NCI-H2107 treated with DMSO at 0.1 percent for 48 hours (cell line): ENCODE measurements around the gene EHBP1.
"Not testable (repeated sequence)": the region's sequence is repeated elsewhere in the genome, so short reads cannot be mapped to it uniquely, and the experiment has no call there.

Source experiments
- DNase-seq: peaks from one replicate; lab custom pipeline; 2025; ENCODE audit not compliant: unreplicated experiment; lab: John Stamatoyannopoulos, UW

EHBP1 gene

GRCh38 chr2:63059793-63060471 is 354.4 kb downstream of the EHBP1 start:
- DNase-seq: no peak

GRCh38 chr2:63060472-63060991 is 355.0 kb downstream of the EHBP1 start:
- DNase-seq: no peak

- no peak for DNase-seq
These were observed 358.7 kb downstream of the EHBP1 start for GRCh38 chr2:63064197-63064596.

GRCh38 chr2:63064661-63065060 is 359.1 kb downstream of the EHBP1 start:
- DNase-seq: no peak

- no peak for DNase-seq
These were observed 360.8 kb downstream of the EHBP1 start for GRCh38 chr2:63066265-63066664.

GRCh38 chr2:63066838-63067237 is 361.3 kb downstream of the EHBP1 start:
- DNase-seq: no peak

GRCh38 chr2:63071664-63072063 is 366.2 kb downstream of the EHBP1 start:
- no peak for DNase-seq

- DNase-seq: no peak
These were observed 368.5 kb downstream of the EHBP1 start for GRCh38 chr2:63073994-63074393.

GRCh38 chr2:63074399-63074798 is 368.9 kb downstream of the EHBP1 start:
- DNase-seq: not testable (repeated sequence)

- no peak for DNase-seq
These were observed 373.5 kb downstream of the EHBP1 start for GRCh38 chr2:63078852-63079606.

- DNase-seq: no peak
These were observed 375.9 kb downstream of the EHBP1 start for GRCh38 chr2:63081404-63081803.

- no peak for DNase-seq
These were observed 381.2 kb downstream of the EHBP1 start for GRCh38 chr2:63086687-63087086.

- no peak for DNase-seq
These were observed 386.9 kb downstream of the EHBP1 start for GRCh38 chr2:63092401-63092800.

GRCh38 chr2:63092857-63093256 is 387.3 kb downstream of the EHBP1 start:
- DNase-seq: no peak

- DNase-seq: no peak
These were observed 388.0 kb downstream of the EHBP1 start for GRCh38 chr2:63093502-63093901.
